H1 (cell line): ENCODE results near the gene ZNF385D.

Experiments
- CREB1 ChIP-seq: IDR thresholded peaks from 2 replicates; pipeline ENCODE4 v1.6.1; 2012; ENCODE audit warnings: inconsistent platforms
- JUND ChIP-seq: IDR thresholded peaks from 2 replicates; pipeline ENCODE4 v1.6.1; 2011; ENCODE audit warnings: mild to moderate bottlenecking, improper control_type of control experiment, low read length
- POLR2A ChIP-seq, 2 experiments: IDR thresholded peaks; 1 replicate in 1 of 2; 2 replicates in 1 of 2; pipeline ENCODE4 v1.6.1; 2011; ENCODE audit warnings: low read depth in 2 of 2, low read length in 2 of 2, mild to moderate bottlenecking in 2 of 2; ENCODE audit errors: control extremely low read depth in 1 of 2
- TF ChIP-seq, protein P1 (sequence below), 3 experiments: IDR thresholded peaks; 1 replicate in 2 of 3; 2 replicates in 1 of 3; pipeline versions ENCODE4 v1.5.1 to v1.6.1; 2011; ENCODE audit warnings: low read length in 3 of 3, mild to moderate bottlenecking in 3 of 3, inconsistent platforms in 2 of 3, low read depth in 1 of 3, moderate library complexity in 1 of 3; ENCODE audit not compliant: insufficient read depth in 1 of 3; ENCODE audit errors: control extremely low read depth in 1 of 3

- TF ChIP-seq, protein P1, sequence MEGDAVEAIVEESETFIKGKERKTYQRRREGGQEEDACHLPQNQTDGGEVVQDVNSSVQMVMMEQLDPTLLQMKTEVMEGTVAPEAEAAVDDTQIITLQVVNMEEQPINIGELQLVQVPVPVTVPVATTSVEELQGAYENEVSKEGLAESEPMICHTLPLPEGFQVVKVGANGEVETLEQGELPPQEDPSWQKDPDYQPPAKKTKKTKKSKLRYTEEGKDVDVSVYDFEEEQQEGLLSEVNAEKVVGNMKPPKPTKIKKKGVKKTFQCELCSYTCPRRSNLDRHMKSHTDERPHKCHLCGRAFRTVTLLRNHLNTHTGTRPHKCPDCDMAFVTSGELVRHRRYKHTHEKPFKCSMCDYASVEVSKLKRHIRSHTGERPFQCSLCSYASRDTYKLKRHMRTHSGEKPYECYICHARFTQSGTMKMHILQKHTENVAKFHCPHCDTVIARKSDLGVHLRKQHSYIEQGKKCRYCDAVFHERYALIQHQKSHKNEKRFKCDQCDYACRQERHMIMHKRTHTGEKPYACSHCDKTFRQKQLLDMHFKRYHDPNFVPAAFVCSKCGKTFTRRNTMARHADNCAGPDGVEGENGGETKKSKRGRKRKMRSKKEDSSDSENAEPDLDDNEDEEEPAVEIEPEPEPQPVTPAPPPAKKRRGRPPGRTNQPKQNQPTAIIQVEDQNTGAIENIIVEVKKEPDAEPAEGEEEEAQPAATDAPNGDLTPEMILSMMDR (IDR thresholded peaks at IDR 0.05; ENCODE audit: control extremely low read depth in 1 of 3, insufficient read depth in 1 of 3, low read depth in 1 of 3, low read length in 3 of 3): no peak
- TF ChIP-seq CREB1: no peak
- TF ChIP-seq POLR2A (IDR thresholded peaks at IDR 0.05; ENCODE audit: control extremely low read depth in 1 of 2, low read depth in 2 of 2, low read length in 2 of 2): no peak
- TF ChIP-seq JUND: no peak
Observed at GRCh38 chr3:21789730-21790129, 38.7 kb upstream of the ZNF385D start.
